ENCODE data around the gene GDAP1L1.

The GDAP1L1 gene

GRCh38 chr20:44241796-44242195 lies 5.3 kb upstream of the GDAP1L1 start:
- intact Hi-C loops (cut with DNase I) = no loop called here
- DNase-seq = no peak

- intact Hi-C loops (cut with DNase I) = no loop called here
- DNase-seq = no peak
Observed at GRCh38 chr20:44245977-44246376, 1.1 kb upstream of the GDAP1L1 start.

GRCh38 chr20:44247586-44248409 lies 690 bp downstream of the GDAP1L1 start:
- DNase-seq = peak in 31 of 42 donors; percentile 7 to 58 (median 27)
- intact Hi-C loops (cut with DNase I) = no loop called here

GRCh38 chr20:44248410-44248759 lies 1.3 kb downstream of the GDAP1L1 start:
- intact Hi-C loops (cut with DNase I) = no loop called here
- no peak for DNase-seq

GRCh38 chr20:44251284-44251683 lies 4.2 kb downstream of the GDAP1L1 start:
- no peak for DNase-seq
- intact Hi-C loops (cut with DNase I) = no loop called here

- no peak for DNase-seq
- intact Hi-C loops (cut with DNase I) = no loop called here
Observed at GRCh38 chr20:44253528-44253927, 6.4 kb downstream of the GDAP1L1 start.

- peak in 6 of 42 donors; percentile 10 to 47 (median 20) for DNase-seq
- intact Hi-C loops (cut with DNase I) = no loop called here
Observed at GRCh38 chr20:44254073-44254472, 7.0 kb downstream of the GDAP1L1 start.

- intact Hi-C loops (cut with DNase I) = no loop called here
Observed at GRCh38 chr20:44255942-44256341, 8.8 kb downstream of the GDAP1L1 start.

GRCh38 chr20:44256961-44257360 lies 9.9 kb downstream of the GDAP1L1 start:
- intact Hi-C loops (cut with DNase I) = no loop called here

More at GRCh38 chr20:44255942-44256341, 8.8 kb downstream of the GDAP1L1 start:
- no peak for DNase-seq

GRCh38 chr20:44258226-44258890 lies 11.2 kb downstream of the GDAP1L1 start:
- DNase-seq = no peak
- intact Hi-C loops (cut with DNase I) = no loop called here

More at GRCh38 chr20:44256961-44257360, 9.9 kb downstream of the GDAP1L1 start:
- DNase-seq = no peak

- DNase-seq = no peak
- intact Hi-C loops (cut with DNase I) = no loop called here
Observed at GRCh38 chr20:44264287-44264686, 17.2 kb downstream of the GDAP1L1 start.

GRCh38 chr20:44268802-44269201 lies 21.7 kb downstream of the GDAP1L1 start:
- intact Hi-C loops (cut with DNase I) = no loop called here
- DNase-seq = no peak

- no peak for DNase-seq
- intact Hi-C loops (cut with DNase I) = no loop called here
Observed at GRCh38 chr20:44271915-44272663, 25.0 kb downstream of the GDAP1L1 start.

- intact Hi-C loops (cut with DNase I) = no loop called here
- DNase-seq = no peak
Observed at GRCh38 chr20:44273231-44274215, 26.4 kb downstream of the GDAP1L1 start.

- intact Hi-C loops (cut with DNase I) = no loop called here
- DNase-seq = no peak
Observed at GRCh38 chr20:44274303-44275017, 27.4 kb downstream of the GDAP1L1 start.

- DNase-seq = no peak
Observed at GRCh38 chr20:44279228-44279627, 32.1 kb downstream of the GDAP1L1 start.

GRCh38 chr20:44280387-44280786 lies 33.3 kb downstream of the GDAP1L1 start:
- intact Hi-C loops (cut with DNase I) = no loop called here
- no peak for DNase-seq

More at GRCh38 chr20:44279228-44279627, 32.1 kb downstream of the GDAP1L1 start:
- intact Hi-C loops (cut with DNase I) = no loop called here

GRCh38 chr20:44282192-44282591 lies 35.1 kb downstream of the GDAP1L1 start:
- intact Hi-C loops (cut with DNase I) = no loop called here
- no peak for DNase-seq

Measured in head of caudate nucleus (tissue), 42 donors.